HG03135 (cell line): Measurements from ENCODE around the gene CEBPB.
"Not testable (repeated sequence)": the region's sequence is repeated elsewhere in the genome, so short reads cannot be mapped to it uniquely, and the experiment has no call there.

Experiments
- ATAC-seq: cut with Tn5 transposase; IDR thresholded peaks from one replicate; pipeline ENCODE4 v1.9.1; 2021; ENCODE audit warnings: mild to moderate bottlenecking, moderate library complexity; ENCODE audit not compliant: unreplicated experiment

The CEBPB gene

DNA sequence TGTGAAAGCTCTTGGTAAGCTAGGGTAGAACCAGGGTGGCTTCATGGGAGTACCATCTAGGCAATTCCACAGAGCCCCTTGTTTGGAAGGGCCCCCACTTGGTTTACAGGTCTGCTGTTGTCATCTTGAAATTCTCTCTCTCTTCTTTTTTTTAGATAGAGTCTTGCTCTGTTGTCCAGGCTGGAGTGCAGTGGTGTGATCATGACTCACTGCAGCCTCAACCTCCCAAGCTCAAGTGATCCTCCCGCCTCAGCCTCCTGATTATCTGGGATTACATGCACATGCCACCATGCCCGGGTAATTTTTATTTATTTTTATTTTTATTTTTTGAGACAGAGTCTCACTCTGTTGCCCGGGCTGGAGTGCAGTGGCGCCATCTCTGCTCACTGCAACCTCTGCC is 18.2 kb downstream of the CEBPB start:
- ATAC-seq, result not testable (repeated sequence)

DNA sequence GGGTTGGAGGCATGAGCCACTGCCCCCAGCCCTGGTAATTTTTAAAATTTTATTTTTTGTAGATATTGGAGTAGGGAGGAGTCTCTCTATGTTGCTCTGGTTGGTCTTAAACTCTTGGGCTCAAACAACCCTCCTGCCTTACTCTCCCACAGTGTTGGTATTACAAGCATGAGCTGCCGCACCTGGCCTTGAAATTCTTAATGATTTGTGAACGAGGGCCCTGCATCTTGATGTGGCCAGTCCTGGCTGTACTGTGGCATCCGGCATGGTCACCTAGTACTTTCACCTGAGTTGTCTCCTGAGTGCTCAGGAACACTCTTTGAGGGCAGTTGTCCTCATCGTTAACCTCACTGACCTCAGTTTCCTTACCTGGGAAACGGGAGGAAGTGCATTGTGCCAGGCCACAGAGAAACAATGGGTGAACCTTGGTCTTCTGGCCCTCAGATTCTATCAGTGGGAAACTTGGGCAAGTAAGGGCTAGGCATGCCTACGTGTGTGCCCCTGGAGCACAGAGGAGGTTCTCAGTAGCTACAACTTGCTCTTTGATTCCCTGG is 19.5 kb downstream of the CEBPB start:
- ATAC-seq, result no peak

GRCh38 chr20:50211091-50211490 is 20.5 kb downstream of the CEBPB start:
- ATAC-seq, result no peak

GRCh38 chr20:50213531-50214106 is 23.0 kb downstream of the CEBPB start:
- ATAC-seq, result no peak

DNA sequence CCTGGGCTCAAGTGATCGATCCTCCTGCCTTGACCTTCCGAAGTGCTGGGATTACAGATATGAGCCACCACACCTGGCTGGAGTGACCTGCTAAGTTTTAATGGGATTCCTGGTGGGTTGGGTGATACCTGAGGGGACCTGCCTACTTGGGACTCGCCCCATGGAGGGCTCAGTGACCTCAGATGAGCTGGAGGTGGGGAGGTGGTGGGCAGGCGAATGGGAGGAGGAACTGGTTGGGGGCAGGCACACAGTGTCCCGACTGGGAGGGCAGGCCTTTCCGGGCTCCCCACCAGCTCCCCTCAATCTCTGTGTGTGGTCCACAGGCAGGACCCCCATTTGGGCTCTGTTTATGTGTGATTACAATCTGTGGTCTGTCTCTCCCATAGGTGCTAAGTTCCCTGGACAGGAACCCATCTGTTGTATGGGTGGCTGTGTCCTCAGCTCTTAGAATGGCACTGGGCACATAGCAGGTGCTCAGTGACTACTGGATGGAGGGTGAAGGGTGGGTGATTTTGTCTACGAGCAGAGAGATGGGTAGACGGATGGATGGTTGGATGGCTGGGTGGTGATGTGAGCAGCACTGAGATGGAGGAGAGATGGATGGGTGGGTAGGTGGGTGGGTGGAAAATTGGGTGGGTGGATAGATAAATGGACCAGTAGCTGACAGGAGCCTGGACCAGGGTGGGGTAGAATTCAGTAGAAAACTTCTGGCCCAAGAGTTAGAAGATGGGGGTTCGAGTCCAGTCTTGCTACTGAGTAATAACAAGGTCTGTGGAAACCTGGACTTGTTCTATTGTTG is 23.8 kb downstream of the CEBPB start:
- ATAC-seq, result no peak

DNA sequence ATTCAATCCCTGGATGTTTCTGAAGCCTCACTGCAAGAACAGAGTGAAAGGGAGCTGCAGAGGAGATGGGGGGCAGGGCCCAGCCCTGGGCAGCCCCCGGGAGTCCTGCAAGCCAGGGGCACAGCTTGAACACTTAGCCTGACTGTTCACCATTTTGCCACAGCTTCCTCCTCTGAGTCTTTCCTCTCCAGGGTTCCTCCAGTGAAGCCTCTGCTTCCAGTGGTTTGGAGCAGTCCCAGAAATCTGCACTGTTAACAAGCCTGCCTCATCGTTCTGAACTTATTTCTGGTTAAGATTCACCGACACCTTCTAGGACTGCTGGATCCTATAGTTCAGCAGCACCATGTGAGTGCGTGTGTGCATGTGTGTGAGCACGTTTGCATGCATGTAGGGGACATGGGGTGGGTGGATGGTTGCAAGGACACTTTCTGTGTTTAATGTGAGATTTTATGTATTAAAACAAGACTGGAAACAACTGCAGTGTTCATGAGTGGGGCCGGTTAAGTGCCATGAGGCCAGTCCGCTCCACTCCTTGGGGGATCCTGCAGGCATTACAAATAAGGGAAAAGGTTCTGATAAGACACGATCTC is 24.6 kb downstream of the CEBPB start:
- no peak for ATAC-seq

DNA sequence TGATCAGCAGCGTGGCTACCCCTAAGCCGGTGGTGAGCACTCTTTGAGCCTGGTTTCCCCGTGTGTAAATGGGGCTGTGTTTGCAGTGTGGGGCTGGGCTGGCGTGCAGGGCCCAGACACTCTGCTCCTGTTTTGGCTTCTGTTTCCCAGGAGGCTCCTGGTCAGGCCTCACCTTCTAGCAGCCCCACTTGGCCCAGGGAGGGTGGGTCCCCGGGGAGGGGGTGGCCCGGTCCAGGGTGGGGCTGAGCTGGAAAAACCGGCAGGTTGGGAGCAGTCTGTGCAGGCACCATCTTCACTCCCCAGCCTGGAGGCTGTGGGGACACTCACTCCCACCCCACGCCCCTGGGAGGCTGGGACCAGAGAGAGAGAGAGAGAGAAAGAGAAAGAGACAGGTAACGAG is 25.3 kb downstream of the CEBPB start:
- ATAC-seq, result no peak

DNA sequence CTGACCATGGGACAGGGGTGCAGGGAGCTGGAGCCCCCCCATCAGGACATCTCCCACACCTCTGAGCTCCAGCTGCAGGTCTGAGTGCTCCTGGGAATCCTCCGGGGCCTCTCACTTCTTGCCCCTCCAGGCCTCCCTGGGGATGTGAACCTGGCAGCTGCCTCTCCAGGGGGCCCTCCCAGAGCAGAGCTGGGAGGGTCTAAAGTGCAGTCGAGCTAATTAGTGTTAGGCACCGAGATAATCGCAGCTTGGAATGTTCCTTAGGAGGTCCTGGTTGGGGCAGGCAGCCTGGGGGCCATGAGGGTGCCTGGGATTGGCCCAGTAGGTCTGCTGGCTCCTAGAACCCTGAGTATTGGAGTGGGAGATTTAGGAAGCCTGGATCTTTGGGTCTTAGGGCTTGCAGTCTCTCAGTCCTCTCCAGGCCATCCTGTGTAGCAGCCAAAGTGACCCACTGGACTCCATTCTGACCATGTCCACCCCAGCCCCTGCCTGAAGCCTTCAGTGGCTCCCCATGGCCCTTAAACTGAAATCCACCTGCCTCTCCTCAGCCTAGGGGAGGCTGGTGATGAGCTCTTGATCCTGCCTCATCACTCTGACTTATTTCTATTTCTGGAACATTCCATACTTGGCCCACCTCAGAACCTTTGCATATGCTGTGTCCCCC is 26.0 kb downstream of the CEBPB start:
- no peak for ATAC-seq

- ATAC-seq, result no peak
These were observed 26.7 kb downstream of the CEBPB start for GRCh38 chr20:50217207-50217949.

- no peak for ATAC-seq
These were observed 28.4 kb downstream of the CEBPB start for GRCh38 chr20:50218987-50219435.

DNA sequence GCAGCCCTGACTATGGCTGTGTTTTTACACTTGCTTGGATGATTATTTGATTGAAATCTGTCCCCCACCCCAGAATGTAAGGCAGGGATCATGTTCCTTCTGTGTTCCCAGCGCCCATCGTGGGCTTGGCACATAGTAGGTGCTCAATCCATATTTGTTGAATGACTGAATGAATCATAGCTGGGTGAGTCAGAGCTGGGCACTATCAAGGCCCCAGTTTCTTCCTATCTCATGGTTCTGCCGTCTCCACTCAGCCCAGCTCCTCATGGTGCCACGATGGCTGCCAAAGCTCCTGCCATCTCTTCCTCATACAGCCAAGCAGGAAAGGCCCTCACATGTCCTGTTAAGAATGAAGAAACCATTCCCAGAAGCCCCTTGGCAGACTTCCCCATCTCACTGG is 29.0 kb downstream of the CEBPB start:
- no peak for ATAC-seq

DNA sequence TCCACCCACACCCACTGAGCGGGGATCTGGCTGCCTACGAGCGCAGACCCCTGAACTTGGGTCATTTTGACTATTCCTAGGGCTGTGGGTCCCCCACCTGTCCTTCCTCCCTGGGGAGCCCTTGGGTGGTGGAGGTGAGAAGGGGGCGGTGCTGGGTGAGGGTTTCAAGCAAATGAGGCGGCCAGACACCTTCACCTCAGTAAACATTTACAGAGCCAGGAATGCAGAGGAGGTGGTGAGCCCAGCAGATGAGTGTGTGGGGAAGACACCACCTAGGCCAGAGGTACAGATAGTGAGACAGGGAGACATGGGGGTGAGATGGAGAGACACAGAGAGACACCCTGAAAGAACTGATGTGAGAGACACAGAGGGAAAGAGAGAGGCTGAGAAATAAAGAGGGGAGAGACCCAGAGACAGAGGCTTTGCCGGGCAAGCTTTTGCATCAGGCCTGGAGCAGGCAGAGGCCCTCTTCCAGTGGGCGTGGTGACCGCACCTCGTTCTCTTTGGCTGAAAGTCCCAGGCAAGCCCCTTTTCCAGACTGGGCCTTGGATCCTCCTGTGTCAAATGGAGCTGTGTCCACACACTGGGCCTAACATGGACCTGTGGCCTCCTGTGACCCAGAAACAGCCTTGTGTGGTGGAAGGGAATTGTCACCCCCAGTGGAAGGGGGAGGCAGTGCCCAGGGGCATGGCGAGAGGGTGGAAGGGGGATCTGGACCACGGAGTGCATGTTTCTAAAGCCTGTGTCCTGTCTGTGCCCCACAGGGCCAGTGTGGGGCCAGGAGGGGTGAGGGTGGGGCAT is 29.7 kb downstream of the CEBPB start:
- no peak for ATAC-seq

DNA sequence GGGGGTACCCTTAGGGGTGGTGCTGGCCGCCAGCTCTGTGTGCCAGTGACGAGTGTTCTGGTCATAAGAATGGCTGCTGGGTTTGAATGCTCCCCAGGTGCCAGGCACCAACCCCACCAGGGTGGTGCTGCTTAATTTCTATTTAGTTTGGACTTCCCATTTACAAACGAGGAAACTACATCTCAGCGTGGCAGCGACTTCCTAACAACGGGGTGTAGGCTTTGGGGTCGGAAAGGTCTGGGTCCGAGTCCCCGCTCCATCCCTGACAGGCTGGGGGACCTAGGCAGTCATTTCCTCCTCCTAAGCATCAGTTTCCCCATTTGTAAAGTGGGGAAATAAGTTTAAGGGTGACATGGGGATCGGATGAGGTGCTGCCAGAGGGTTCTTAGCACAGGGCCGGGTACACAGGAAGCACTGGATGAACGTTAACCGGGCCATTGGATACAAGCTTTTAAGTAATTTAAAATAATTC is 30.3 kb downstream of the CEBPB start:
- ATAC-seq, result no peak

DNA sequence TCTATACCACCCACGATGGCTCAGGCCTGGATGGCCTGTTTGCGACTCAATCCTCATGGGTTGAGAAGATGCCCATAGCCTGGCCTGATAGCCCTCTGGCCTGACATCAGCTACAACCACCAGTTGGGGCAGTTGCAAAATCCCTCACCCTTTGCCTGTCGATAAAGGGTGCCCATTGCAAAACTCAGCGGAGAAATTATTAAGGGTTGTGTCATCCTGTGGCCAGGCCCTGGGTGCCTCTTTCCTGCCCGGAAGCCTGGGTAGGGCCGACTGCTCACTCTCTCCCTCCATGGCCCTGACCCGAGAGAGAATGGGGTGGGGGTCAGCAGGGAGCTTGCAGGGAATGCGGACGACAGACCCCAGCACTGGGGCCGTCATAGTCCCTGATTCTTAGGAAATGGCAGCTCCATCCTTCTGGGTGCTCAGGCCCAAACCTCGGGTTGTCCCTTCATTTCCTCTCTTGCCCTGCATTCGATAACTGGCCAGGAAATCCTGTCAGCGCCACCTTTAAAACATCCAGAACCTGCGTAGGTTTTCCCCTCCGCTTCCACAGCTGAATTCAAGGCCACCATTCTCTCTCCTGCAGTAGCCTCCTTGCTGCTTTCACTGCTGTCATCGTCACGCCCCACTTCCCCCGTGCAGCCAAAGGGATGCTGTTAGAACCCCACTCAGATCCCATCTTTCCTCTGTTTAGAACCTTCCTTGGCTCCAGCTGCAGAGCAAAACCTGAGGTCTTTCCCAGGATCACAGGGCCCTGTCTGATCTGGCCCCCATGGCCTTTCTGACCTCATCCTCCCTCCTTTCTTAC is 31.1 kb downstream of the CEBPB start:
- ATAC-seq, result no peak

- ATAC-seq, result no peak
These were observed 31.8 kb downstream of the CEBPB start for GRCh38 chr20:50222309-50223038.

DNA sequence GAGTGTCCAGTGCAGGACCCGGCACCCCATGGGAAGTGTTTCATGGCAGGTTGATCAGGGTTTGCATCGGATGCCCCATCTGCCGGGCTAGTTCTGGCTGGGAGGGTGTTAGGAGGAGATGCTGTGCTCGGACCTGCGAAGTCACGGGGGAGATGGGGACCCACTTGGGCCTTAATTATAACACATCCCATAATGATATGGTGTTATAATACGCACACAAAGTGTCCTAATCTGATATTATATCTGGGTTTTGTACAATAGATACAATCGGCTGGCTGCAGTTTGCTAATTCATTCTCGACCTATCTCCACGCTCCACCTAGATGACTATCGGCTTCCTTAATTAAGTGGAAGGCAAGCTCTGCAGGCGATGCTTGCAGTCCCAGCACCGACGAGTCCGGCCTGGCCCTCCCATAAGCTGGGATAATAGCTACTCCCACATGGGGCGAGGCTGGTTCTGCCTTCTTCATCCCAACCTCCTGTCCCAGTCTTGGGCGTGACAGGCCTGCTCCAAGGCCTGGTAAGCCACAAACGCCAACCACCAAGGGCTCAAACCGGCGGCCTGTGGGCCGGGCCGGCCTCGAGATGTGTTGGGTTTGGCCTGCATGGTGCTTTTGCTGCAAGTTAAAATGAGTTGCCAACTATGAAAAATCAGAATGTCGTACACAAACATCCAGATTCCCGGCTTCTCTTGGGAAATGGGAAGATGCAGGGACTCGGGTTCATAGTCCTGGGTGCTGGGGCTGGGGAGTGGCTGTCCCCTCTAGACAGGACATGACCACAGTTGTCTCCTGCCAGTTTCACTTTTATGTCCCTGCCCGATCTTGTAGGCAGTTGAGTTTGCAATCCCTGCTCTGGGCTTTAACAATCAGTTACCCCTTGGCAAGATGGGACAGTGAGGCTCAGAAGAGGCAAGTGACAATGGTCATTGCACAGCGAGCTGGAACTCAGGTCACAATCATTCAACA is 32.7 kb downstream of the CEBPB start:
- ATAC-seq, result no peak

- no peak for ATAC-seq
These were observed 33.4 kb downstream of the CEBPB start for GRCh38 chr20:50224052-50224451.
